ENCODE measurements around the gene ARHGEF28. TPM values are rescaled to one million over a fixed set of nuclear protein-coding genes. Genes with fewer than 3 reads are reported as not detected.

Gene ARHGEF28
- total and polyA plus RNA-seq, 2 of the 13 experiments (the other 11 are each of a cell fraction or from before 2014, with no cell fraction given) = 17.4 to 34.1 TPM

- TF ChIP-seq, protein P1, sequence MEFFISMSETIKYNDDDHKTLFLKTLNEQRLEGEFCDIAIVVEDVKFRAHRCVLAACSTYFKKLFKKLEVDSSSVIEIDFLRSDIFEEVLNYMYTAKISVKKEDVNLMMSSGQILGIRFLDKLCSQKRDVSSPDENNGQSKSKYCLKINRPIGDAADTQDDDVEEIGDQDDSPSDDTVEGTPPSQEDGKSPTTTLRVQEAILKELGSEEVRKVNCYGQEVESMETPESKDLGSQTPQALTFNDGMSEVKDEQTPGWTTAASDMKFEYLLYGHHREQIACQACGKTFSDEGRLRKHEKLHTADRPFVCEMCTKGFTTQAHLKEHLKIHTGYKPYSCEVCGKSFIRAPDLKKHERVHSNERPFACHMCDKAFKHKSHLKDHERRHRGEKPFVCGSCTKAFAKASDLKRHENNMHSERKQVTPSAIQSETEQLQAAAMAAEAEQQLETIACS (CRISPR knock-in tag; IDR thresholded peaks at IDR 0.05) = no peak
- TF ChIP-seq LBX2 (CRISPR knock-in tag; IDR thresholded peaks at IDR 0.05; ENCODE audit: borderline replicate concordance) = no peak
Observed at GRCh38 chr5:73644385-73644963, 18.5 kb downstream of the ARHGEF28 start (continued).

- no TSS peak for BruUV-seq (replicated peaks)
Observed at GRCh38 chr5:73647721-73648120, 21.7 kb downstream of the ARHGEF28 start.

More at GRCh38 chr5:73647721-73648120, 21.7 kb downstream of the ARHGEF28 start:
- DNase-seq (ENCODE audit: low spot score) (no peak), ATAC-seq (no peak), FAIRE-seq (no peak)
- intact Hi-C loops (cut with micrococcal nuclease; ENCODE audit: unreplicated experiment) = no loop called here
- Histone ChIP-seq H3K27ac (ENCODE audit: extremely low read length, insufficient read depth, low read length) (no peak overlapping the region), H3K4me2 (ENCODE audit: low read depth, low read length) (no peak overlapping the region), H3K27me3 (ENCODE audit: control insufficient read depth in 1 of 2, insufficient read depth in 2 of 2, low read length in 2 of 2) (no peaks in the 10 kb centered on the region), H2AFZ (ENCODE audit: low read length) (no peak overlapping the region), H3K79me2 (ENCODE audit: insufficient read depth, low read length) (peaks cover 79% of the 10 kb centered on the region), H3K4me3 (replicated peaks in 1 of 3; ENCODE audit: insufficient read depth in 1 of 3, low read depth in 2 of 3, low read length in 3 of 3) (no peak overlapping the region), H3K9ac (ENCODE audit: insufficient read depth, low read depth, low read length) (no peak overlapping the region), H4K20me1 (ENCODE audit: insufficient read depth, low read length) (no peaks in the 10 kb centered on the region; the same call in 1 of the 2 replicates), H3K4me1 (ENCODE audit: insufficient read depth, low read length) (peaks cover 27% of the 10 kb centered on the region), H3K36me3 (replicated peaks in 1 of 2; ENCODE audit: control insufficient read depth in 1 of 2, insufficient read depth in 2 of 2, low read length in 2 of 2) (peaks cover 1 to 3% of the 10 kb centered on the region in 2 experiments; a peak in 2 of 5 replicates), H3K9me3 (ENCODE audit: low read length) (no peaks in the 10 kb centered on the region)
- CTCF ChIA-PET (ENCODE audit: low intra/inter-chr PET ratio, low total read pairs) = no interaction called here
- POLR2A ChIA-PET = no interaction called here
- in situ Hi-C loops (cut with HindIII; ENCODE audit: extremely low pct_ligation_motif_present, low pct_unique_long_range_greater_than_20kb) = no loop called here
- TF ChIP-seq, protein P2, sequence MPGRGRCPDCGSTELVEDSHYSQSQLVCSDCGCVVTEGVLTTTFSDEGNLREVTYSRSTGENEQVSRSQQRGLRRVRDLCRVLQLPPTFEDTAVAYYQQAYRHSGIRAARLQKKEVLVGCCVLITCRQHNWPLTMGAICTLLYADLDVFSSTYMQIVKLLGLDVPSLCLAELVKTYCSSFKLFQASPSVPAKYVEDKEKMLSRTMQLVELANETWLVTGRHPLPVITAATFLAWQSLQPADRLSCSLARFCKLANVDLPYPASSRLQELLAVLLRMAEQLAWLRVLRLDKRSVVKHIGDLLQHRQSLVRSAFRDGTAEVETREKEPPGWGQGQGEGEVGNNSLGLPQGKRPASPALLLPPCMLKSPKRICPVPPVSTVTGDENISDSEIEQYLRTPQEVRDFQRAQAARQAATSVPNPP (CRISPR knock-in tag; IDR thresholded peaks at IDR 0.05) = no peak
- TF ChIP-seq SMYD3 (CRISPR knock-in tag; IDR thresholded peaks at IDR 0.05) (no peak), ATF4 (CRISPR knock-in tag; IDR thresholded peaks at IDR 0.05) (peak in 1 of 2 experiments; percentile 43; a peak in 1 of 4 replicates), KDM1A (CRISPR knock-in tag; IDR thresholded peaks at IDR 0.05) (no peak), CEBPB (IDR thresholded peaks at IDR 0.05; ENCODE audit: borderline replicate concordance, low read depth, low read length) (peak; percentile 59; the same call in 1 of the 2 replicates), CEBPG (CRISPR knock-in tag; IDR thresholded peaks at IDR 0.05) (0 out of 2 replicates have a peak, but pooled peaks have one; percentile 37), ATF7 (IDR thresholded peaks at IDR 0.05) (peak; percentile 66), ATF7 (CRISPR knock-in tag; IDR thresholded peaks at IDR 0.05) (no peak)
- TF ChIP-seq, protein P3, sequence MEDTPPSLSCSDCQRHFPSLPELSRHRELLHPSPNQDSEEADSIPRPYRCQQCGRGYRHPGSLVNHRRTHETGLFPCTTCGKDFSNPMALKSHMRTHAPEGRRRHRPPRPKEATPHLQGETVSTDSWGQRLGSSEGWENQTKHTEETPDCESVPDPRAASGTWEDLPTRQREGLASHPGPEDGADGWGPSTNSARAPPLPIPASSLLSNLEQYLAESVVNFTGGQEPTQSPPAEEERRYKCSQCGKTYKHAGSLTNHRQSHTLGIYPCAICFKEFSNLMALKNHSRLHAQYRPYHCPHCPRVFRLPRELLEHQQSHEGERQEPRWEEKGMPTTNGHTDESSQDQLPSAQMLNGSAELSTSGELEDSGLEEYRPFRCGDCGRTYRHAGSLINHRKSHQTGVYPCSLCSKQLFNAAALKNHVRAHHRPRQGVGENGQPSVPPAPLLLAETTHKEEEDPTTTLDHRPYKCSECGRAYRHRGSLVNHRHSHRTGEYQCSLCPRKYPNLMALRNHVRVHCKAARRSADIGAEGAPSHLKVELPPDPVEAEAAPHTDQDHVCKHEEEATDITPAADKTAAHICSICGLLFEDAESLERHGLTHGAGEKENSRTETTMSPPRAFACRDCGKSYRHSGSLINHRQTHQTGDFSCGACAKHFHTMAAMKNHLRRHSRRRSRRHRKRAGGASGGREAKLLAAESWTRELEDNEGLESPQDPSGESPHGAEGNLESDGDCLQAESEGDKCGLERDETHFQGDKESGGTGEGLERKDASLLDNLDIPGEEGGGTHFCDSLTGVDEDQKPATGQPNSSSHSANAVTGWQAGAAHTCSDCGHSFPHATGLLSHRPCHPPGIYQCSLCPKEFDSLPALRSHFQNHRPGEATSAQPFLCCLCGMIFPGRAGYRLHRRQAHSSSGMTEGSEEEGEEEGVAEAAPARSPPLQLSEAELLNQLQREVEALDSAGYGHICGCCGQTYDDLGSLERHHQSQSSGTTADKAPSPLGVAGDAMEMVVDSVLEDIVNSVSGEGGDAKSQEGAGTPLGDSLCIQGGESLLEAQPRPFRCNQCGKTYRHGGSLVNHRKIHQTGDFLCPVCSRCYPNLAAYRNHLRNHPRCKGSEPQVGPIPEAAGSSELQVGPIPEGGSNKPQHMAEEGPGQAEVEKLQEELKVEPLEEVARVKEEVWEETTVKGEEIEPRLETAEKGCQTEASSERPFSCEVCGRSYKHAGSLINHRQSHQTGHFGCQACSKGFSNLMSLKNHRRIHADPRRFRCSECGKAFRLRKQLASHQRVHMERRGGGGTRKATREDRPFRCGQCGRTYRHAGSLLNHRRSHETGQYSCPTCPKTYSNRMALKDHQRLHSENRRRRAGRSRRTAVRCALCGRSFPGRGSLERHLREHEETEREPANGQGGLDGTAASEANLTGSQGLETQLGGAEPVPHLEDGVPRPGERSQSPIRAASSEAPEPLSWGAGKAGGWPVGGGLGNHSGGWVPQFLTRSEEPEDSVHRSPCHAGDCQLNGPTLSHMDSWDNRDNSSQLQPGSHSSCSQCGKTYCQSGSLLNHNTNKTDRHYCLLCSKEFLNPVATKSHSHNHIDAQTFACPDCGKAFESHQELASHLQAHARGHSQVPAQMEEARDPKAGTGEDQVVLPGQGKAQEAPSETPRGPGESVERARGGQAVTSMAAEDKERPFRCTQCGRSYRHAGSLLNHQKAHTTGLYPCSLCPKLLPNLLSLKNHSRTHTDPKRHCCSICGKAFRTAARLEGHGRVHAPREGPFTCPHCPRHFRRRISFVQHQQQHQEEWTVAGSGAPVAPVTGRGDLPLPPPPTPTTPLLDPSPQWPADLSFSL (CRISPR knock-in tag; IDR thresholded peaks at IDR 0.05) = no peak
